Erythroblast (primary cell): ENCODE measurements around the gene SLC6A15.

Experiments used
- GATA1 ChIP-seq: IDR thresholded peaks from 2 replicates; pipeline ENCODE4 v1.6.1; 2011; ENCODE audit warnings: low read depth, mild to moderate bottlenecking, control low read depth, low read length, moderate library complexity
- POLR2A ChIP-seq: IDR thresholded peaks from 2 replicates; pipeline ENCODE4 v1.6.1; 2011; ENCODE audit warnings: mild to moderate bottlenecking, low read length

DNA sequence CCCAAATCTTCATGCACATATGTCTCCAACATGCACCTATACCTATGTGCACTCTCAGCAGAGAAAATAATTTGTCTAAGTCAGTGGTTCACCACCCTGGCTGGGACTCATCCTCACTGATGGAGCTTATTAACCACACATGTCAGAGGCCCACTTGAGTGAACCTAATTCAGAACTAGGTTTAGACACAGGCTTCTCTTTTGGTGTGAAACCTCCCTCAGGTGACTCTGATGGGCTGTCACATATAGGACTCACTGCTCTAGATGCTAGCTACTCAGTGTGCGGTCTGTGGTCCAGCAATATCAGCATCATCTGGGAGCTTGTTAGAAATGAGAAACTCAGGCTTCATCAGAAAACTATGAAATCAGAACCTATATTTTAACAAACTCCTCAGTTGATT, 85.7 kb downstream of the SLC6A15 start:
- TF ChIP-seq POLR2A: no peak
- TF ChIP-seq GATA1: no peak
